Gastroesophageal sphincter (tissue), 3 donors: ENCODE results near the gene LPP.

Experiments used
- POLR2A ChIP-seq, 2 donors: fragments of 450-650 bp; IDR thresholded peaks; one replicate each; pipeline ENCODE4 v1.6.1; 2017; ENCODE audit warnings: antibody characterized with exemption in 2 of 2, mild to moderate bottlenecking in 2 of 2, moderate library complexity in 1 of 2
- POLR2AphosphoS5 ChIP-seq: sonication (generic); formaldehyde crosslinking; IDR thresholded peaks from one replicate; pipeline ENCODE4 v1.6.1; 2017; ENCODE audit warnings: antibody characterized with exemption
- TF ChIP-seq, protein P1 (sequence below), 4 experiments: fragments of 200-600 bp in 2 of 4; fragments of 450-650 bp in 2 of 4; sonication (generic) in 1 of 4; IDR thresholded peaks; one replicate each; pipeline ENCODE4 v1.5.1; 2017 to 2019; ENCODE audit warnings: antibody characterized with exemption in 4 of 4, mild to moderate bottlenecking in 2 of 4, moderate library complexity in 2 of 4

DNA sequence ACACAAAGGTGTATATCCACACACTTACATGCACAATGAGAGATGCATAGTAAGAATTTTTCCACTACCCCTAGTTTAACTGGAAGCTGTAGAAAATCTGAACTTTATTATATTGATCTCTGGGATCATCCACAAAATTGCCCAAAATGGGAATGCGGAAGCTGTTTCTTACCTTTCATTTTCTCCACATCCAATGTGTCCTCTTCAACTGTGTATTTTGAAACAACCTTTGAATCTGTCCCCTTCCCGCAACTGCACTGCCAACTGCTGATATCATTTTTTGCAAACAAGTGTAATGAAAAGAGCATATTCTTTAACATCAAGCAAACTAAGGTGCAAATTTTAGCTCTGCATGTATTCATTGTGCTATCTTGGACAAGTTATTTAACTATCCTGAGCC lies 590.2 kb downstream of the LPP start:
- TF ChIP-seq POLR2AphosphoS5 (no peak), POLR2A (IDR thresholded peaks at IDR 0.05) (no peak)
- TF ChIP-seq, protein P1, sequence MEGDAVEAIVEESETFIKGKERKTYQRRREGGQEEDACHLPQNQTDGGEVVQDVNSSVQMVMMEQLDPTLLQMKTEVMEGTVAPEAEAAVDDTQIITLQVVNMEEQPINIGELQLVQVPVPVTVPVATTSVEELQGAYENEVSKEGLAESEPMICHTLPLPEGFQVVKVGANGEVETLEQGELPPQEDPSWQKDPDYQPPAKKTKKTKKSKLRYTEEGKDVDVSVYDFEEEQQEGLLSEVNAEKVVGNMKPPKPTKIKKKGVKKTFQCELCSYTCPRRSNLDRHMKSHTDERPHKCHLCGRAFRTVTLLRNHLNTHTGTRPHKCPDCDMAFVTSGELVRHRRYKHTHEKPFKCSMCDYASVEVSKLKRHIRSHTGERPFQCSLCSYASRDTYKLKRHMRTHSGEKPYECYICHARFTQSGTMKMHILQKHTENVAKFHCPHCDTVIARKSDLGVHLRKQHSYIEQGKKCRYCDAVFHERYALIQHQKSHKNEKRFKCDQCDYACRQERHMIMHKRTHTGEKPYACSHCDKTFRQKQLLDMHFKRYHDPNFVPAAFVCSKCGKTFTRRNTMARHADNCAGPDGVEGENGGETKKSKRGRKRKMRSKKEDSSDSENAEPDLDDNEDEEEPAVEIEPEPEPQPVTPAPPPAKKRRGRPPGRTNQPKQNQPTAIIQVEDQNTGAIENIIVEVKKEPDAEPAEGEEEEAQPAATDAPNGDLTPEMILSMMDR (IDR thresholded peaks at IDR 0.05) = no peak
